Fibroblast of gingiva (primary cell): ENCODE data around the gene TSPEAR.

ENCODE experiments used
- DNase-seq: peaks from one replicate; pipeline ENCODE4 v3.0.0-alpha.2; 2011; ENCODE audit warnings: low read depth

TSPEAR gene

GRCh38 chr21:44740742-44741141, 29.4 kb upstream of the TSPEAR start:
- DNase-seq = no peak

- no peak for DNase-seq
These were observed 27.9 kb upstream of the TSPEAR start for GRCh38 chr21:44739316-44739715.

GRCh38 chr21:44738621-44739020, 27.2 kb upstream of the TSPEAR start:
- no peak for DNase-seq

GRCh38 chr21:44737706-44738354, 26.5 kb upstream of the TSPEAR start:
- peak; percentile 23 for DNase-seq

DNA sequence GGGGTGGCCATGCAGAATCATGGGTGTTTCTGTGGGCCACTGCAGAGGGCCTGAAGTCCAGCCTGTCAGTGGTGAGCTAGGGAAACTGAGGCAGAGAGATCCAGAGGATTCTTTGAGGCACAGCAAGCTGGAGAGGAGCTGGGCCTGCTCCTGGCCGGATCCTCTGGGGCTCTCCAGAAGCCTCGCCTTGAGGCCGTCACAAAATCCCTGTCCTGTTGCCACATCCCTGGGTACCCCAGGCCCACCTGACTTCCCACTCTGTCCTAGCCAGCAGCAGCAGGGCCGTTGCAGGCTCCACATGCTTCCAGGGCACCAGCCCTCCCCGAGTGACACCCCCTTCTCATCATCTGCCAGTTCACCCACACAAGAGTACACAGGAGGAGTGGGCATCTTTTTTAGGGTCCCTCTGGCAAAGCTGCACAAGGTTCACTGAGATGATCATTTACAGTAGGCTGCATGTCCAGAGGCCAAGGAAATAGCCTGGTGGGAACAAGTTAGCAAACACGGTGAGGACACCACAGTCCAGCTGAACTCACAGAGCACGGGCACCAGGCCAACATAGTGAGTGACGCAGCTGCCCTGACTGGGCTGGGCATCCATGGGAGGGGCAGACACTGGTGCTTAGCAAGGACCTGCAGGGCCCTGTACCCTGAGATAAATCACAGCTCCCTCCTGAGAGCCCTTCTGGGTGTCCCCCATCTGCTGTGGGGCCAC, 25.1 kb upstream of the TSPEAR start:
- no peak for DNase-seq

DNA sequence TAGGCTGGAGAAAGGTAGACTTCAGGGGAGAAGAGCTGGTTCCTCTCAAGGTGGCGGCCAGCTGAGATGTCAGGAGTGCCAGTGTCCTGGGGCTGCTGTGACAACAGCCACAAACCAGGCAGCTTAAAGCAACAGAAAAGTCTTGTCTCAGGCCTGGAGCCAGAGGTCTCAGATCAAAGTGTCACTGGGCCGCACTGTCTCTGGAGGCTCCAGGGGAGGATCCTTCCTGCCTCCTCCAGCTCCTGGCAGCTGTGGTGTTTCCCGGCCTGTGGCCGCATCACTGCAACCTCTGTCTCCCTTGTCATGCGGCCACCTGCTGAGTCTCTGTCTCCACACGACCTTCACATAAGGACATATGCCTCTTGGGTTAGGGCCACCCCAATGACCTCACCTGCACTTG, 24.4 kb upstream of the TSPEAR start:
- DNase-seq = no peak

- DNase-seq = no peak
These were observed 23.5 kb upstream of the TSPEAR start for GRCh38 chr21:44734841-44735240.

DNA sequence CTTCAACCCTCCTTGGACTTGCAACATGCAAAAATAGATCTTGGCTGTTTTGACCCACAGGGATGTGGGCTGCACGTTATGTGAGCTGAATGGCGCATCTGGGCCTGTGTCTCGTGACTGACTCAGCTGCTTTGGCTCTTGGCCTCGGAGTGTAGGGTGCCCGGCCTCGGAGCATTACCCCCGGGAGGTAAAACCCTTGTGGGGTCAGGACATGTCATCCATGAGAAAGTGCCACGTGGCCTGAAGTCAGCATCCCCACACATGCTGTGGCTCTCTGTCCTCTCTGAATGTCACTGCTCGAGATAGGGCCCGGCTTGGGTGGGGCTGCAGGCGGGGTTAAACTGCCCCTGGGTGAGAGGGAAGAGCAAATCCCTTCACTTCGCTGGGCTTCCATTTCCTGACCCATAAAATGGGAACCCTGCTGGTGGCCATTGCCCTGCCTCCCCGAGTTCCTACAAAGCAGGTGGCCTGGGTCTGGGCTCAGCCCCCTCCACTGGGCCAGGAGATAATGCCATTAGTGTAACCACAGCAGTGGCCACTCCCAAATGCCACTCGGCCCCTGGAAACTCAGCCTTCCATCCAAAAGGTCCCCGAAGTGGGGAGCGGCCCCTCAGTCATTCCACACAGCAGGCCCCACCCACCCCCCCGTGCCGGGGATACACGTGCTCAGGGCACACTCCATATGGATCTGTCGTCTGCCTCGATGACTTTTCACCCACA, 22.8 kb upstream of the TSPEAR start:
- peak; percentile 35 for DNase-seq

GRCh38 chr21:44732956-44733355, 21.6 kb upstream of the TSPEAR start:
- no peak for DNase-seq

DNA sequence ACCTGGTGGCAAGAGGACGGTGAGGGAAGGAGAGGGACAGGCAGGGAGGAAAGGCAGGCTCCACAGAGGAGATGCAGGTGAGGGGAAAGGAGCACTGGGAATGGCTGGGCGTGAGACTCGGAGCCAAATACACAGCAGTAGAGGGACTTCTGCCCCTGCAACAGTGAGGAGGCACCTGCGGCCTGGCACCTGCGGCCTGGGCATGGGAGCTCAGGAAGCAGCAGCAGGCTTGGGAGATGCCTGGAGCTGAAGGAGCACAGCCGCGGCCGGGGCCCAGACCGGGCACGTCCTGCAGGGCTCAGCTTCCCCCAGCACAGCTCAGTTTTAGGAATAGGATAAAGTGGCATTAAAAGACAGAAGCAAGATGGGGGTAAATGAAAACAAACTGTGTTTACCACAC, 20.9 kb upstream of the TSPEAR start:
- no peak for DNase-seq

GRCh38 chr21:44730951-44731579, 19.7 kb upstream of the TSPEAR start:
- DNase-seq = no peak

- DNase-seq = no peak
These were observed 18.6 kb upstream of the TSPEAR start for GRCh38 chr21:44730028-44730395.

DNA sequence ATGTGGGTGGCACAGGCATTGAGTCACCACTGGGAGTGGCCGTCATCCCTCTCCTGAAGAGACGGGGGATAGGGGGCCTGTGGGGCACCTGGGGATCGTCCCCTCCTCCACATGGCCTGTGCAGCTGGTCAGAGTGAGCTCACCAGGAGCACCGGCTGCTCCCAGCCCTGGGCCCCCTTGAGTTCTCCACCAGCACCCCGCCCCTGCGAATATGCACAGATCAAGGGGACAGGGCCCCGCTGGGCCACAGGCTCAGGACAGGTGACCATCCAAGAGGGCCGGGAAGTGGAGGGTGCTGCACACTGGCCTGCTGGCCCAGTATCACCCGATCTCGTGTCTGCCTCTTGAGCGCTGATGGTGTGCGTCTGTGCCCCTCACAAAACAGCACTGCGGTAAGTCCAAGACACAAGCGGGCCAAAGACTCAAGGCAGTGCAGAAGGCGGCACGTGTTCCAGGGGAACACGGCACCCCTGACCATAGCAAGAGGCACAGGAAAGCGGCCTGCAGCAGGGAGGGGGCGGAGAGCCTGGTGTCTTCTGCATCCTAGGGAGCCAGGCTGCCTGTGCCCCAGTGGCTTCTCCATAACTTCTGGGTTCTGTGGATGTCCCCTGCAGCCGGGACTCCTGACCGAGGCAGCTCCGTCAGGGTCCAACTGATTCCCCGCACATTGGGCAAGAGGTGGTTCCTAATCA, 18.1 kb upstream of the TSPEAR start:
- no peak for DNase-seq

GRCh38 chr21:44728716-44729115, 17.3 kb upstream of the TSPEAR start:
- DNase-seq = no peak

DNA sequence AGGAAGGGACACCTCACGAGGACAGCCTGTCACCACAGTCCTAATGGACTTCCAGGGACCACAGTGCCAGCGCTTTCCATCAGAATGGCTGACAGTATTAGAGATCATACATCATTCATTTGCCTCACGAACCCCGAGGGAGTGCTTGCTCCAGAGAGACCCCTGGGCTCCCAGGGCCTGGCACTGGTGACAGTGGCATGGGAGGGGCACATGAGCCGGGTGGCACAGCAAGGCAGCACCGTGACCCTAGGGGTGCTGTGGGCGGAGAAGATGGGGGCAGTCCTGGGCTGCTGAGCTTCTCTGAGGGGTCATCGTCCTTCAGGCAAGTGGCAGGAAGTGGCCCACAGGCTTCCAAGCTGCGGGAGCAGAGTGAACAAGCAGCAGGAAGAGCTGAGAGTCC, 16.4 kb upstream of the TSPEAR start:
- no peak for DNase-seq

- no peak for DNase-seq
These were observed 15.9 kb upstream of the TSPEAR start for GRCh38 chr21:44727321-44727720.

- DNase-seq = no peak
These were observed 15.5 kb upstream of the TSPEAR start for GRCh38 chr21:44726826-44727225.

- DNase-seq = no peak
These were observed 13.6 kb upstream of the TSPEAR start for GRCh38 chr21:44724926-44725325.

- no peak for DNase-seq
These were observed 12.8 kb upstream of the TSPEAR start for GRCh38 chr21:44724196-44724595.

DNA sequence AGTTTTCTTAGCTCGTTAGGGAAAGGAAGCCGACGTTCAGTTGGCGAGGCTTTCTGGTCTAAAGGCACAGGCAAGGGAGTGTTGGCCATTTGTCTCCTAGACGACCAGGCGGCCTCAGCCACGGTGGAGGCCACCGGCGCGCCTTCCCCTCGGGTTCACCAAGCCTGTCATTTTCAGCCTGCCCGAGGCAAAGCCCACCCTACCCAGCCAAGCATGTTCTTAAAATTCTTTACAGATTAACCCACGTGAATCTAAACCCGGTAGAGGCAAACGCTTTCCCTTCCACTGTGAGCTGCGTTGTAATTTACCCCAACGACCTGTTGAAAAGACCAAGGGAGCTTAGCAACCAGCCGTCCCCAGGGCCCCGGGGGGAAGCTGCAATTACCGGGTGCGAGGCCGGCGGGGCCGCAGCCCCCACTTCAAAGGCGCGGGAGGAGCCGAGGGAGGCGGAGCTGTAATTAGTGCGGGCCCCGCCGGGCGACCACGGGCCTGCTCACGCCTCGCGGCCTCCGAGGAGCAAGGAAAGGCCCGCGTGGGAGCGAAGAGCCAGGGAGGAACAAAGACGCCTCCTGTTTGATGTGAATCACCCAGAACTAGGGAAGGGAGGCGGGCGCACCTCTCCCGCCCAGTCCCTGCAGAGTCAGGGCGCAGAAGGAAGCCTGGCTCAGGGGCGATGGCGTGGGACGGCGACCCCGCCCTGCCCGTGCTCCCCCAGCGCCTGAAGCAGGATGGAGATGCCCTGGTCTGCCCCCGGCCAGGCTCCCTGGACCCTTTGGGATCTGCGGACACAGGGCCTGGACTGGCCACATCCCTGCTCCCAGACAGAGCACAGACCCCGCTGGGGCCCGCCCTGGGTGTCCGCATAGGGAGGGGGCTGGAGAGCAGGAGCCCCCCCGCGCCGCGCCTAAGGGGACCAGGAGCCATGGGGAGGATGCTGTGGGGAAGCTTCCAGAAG, 12.1 kb upstream of the TSPEAR start:
- DNase-seq = no peak

DNA sequence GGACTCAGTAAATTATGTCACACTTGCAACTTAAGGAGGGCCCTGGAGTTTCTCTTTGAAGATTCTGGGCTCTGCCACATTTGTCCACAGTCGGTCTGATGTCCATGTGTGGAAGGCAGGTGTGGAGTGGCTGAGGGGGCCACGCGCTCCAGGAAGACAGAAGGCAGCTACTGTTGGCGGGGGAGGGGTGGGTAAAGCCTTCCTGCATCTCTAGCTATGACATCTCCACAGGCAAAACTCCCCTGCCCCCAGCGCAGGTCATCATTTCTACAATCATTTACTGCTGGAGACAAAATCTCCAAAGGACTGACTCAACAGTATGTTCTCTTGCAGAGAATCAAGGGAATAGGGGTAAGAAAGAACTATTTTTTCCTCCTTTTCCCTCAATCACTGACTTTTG, 11.4 kb upstream of the TSPEAR start:
- DNase-seq = no peak
